CD4-positive, alpha-beta memory T cell (primary cell): Measurements from ENCODE around the gene CHEK1. TPM values are rescaled to one million over a fixed set of nuclear protein-coding genes. Genes with fewer than 3 reads are reported as not detected.

Experiments
- CTCF ChIA-PET: fragments of 350-600 bp; sonication (Branson Sonifier 250); formaldehyde crosslinking; loops from one replicate; lab custom pipeline; 2021; ENCODE audit warnings: inconsistent platforms; ENCODE audit not compliant: partially characterized antibody; lab: Charles Lee
- POLR2A ChIA-PET: fragments of 350-600 bp; sonication (Branson Sonifier 250); formaldehyde crosslinking; loops from one replicate; lab custom pipeline; 2021; ENCODE audit not compliant: partially characterized antibody; lab: Charles Lee
- DNase-seq, 5 donors: peaks; one replicate each; pipeline versions ENCODE4 v3.0.0 to v3.0.0-alpha.2; 2020 to 2022; ENCODE audit warnings: mixed read lengths in 1 of 5
- H3K27ac ChIP-seq: one replicate; pipeline ENCODE4 v1.7.0; 2013; ENCODE audit warnings: low read depth, low read length
- H3K27me3 ChIP-seq: 2 replicates; pipeline ENCODE4 v1.7.0; 2013; ENCODE audit warnings: mild to moderate bottlenecking, low read length, moderate library complexity; ENCODE audit not compliant: insufficient read depth
- H3K36me3 ChIP-seq: 2 replicates; pipeline ENCODE4 v1.7.0; 2013; ENCODE audit warnings: mild to moderate bottlenecking, low read length, moderate library complexity; ENCODE audit not compliant: insufficient read depth
- H3K4me1 ChIP-seq: 2 replicates; pipeline ENCODE4 v1.7.0; 2013; ENCODE audit warnings: mild to moderate bottlenecking, low read length, moderate library complexity; ENCODE audit not compliant: insufficient read depth
- H3K4me3 ChIP-seq, 2 donors: one replicate each; pipeline ENCODE4 v1.7.0; 2013; ENCODE audit warnings: low read length in 2 of 2, mild to moderate bottlenecking in 1 of 2
- H3K9me3 ChIP-seq, 2 donors: one replicate each; pipeline ENCODE4 v1.7.0; 2013; ENCODE audit warnings: low read length in 2 of 2, control low read depth in 1 of 2; ENCODE audit not compliant: control insufficient read depth in 1 of 2
- H3K27ac Mint-ChIP-seq, 7 donors: one replicate each; pipeline ENCODE4 v1.8.0; 2020 to 2021; ENCODE audit warnings: mixed read lengths in 7 of 7, mild to moderate bottlenecking in 6 of 7, inconsistent platforms in 3 of 7, moderate library complexity in 3 of 7
- H3K27me3 Mint-ChIP-seq, 2 donors: one replicate each; pipeline ENCODE4 v1.8.0; 2020 to 2021; ENCODE audit warnings: mixed read lengths in 2 of 2
- H3K36me3 Mint-ChIP-seq, 2 donors: one replicate each; pipeline ENCODE4 v1.8.0; 2020 to 2021; ENCODE audit warnings: mixed read lengths in 2 of 2, inconsistent platforms in 1 of 2, mild to moderate bottlenecking in 1 of 2
- H3K4me1 Mint-ChIP-seq, 4 donors: one replicate each; pipeline ENCODE4 v1.8.0; 2020 to 2021; ENCODE audit warnings: mixed read lengths in 4 of 4, mild to moderate bottlenecking in 1 of 4
- H3K4me3 Mint-ChIP-seq, 8 donors: one replicate each; pipeline ENCODE4 v1.8.0; 2020 to 2021; ENCODE audit warnings: mixed read lengths in 8 of 8, mild to moderate bottlenecking in 7 of 8, moderate library complexity in 6 of 8, inconsistent platforms in 3 of 8
- H3K9me3 Mint-ChIP-seq, 8 donors: one replicate each; pipeline ENCODE4 v1.8.0; 2020 to 2021; ENCODE audit warnings: mixed read lengths in 8 of 8, mild to moderate bottlenecking in 5 of 8, inconsistent platforms in 3 of 8, moderate library complexity in 1 of 8
- intact Hi-C: fragments of 100-400 bp; cut with micrococcal nuclease; formaldehyde crosslinking; loops from one replicate; pipeline ENCODE4 v1.15.1; 2023
- polyA plus RNA-seq, 2 donors: library from polyadenylated mRNA; unstranded; fragments of 300-500 nt; fragmentation: Illumina TruSeq; gene quantifications; one replicate each; pipeline ENCODE4 v1.2.3, GENCODE V29; 2021
- total RNA-seq, 2 experiments: library from RNA; stranded (reverse); gene quantifications; one replicate each; pipeline ENCODE4 v1.2.3, GENCODE V29; 2021

Gene CHEK1
- total and polyA plus RNA-seq, 4 experiments from 2014 or later = 1.00 to 2.0 (median 1.8) TPM

- POLR2A ChIA-PET = no interaction called here
- Mint-ChIP-seq H3K4me3 (no peak overlapping the region), H3K27ac (no peak overlapping the region), H3K27me3 (no peaks in the 10 kb centered on the region), H3K36me3 (no peaks in the 10 kb centered on the region), H3K9me3 (no peaks in the 10 kb centered on the region), H3K4me1 (no peaks in the 10 kb centered on the region)
- no peaks in the 10 kb centered on the region for H3K9me3 ChIP-seq
- no peaks in the 10 kb centered on the region for H3K4me1 ChIP-seq
- no peak for DNase-seq
- no peak overlapping the region for H3K4me3 ChIP-seq
- intact Hi-C loops = no loop called here
- CTCF ChIA-PET = no interaction called here
- H3K27ac ChIP-seq = no peak overlapping the region
- no peaks in the 10 kb centered on the region for H3K36me3 ChIP-seq
- H3K27me3 ChIP-seq = no peaks in the 10 kb centered on the region
Observed at GRCh38 chr11:125688632-125689031, 63.7 kb downstream of the CHEK1 start.

- H3K36me3 Mint-ChIP-seq = no peaks in the 10 kb centered on the region
- Histone ChIP-seq H3K9me3 (no peaks in the 10 kb centered on the region), H3K27ac (no peak overlapping the region), H3K4me1 (no peaks in the 10 kb centered on the region), H3K36me3 (no peaks in the 10 kb centered on the region), H3K27me3 (no peaks in the 10 kb centered on the region), H3K4me3 (no peak overlapping the region)
- ChIA-PET POLR2A (no interaction called here), CTCF (no interaction called here)
- H3K9me3 Mint-ChIP-seq = no peaks in the 10 kb centered on the region
- no peak overlapping the region for H3K27ac Mint-ChIP-seq
- DNase-seq = no peak
- H3K27me3 Mint-ChIP-seq = no peaks in the 10 kb centered on the region
- intact Hi-C loops = no loop called here
- no peak overlapping the region for H3K4me3 Mint-ChIP-seq
- no peaks in the 10 kb centered on the region for H3K4me1 Mint-ChIP-seq
Observed at GRCh38 chr11:125689274-125689859, 64.4 kb downstream of the CHEK1 start.

DNA sequence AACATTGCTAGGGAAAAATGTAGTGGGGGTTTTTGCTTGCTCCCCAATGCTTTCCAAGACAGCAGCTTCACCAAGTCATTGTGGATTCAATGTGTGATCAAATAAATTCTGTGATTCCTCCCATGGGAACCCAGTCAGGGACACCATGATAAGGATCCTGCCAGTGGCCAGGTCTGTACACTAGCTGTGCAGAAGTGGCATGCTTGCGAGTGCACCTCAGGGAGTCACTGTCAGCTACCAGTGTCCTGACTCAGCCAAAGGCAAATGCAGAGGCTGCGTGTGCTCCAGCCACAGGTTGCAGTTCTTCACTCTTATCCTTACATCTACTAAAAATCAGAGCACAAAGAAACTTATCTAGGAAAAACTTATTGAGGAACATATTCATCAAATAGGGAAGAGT lies 65.0 kb downstream of the CHEK1 start:
- no peaks in the 10 kb centered on the region for H3K4me1 ChIP-seq
- ChIA-PET POLR2A (no interaction called here), CTCF (no interaction called here)
- H3K36me3 ChIP-seq = no peaks in the 10 kb centered on the region
- no peaks in the 10 kb centered on the region for H3K4me1 Mint-ChIP-seq
- H3K36me3 Mint-ChIP-seq = no peaks in the 10 kb centered on the region
- no peaks in the 10 kb centered on the region for H3K27me3 ChIP-seq
- no peak for DNase-seq
- H3K27me3 Mint-ChIP-seq = peaks cover 0 to 3% of the 10 kb centered on the region in 2 donors
- no peaks in the 10 kb centered on the region for H3K9me3 Mint-ChIP-seq
- H3K4me3 Mint-ChIP-seq = no peak overlapping the region
- no peak overlapping the region for H3K27ac ChIP-seq
- intact Hi-C loops = no loop called here
- H3K4me3 ChIP-seq = no peak overlapping the region
- H3K27ac Mint-ChIP-seq = no peak overlapping the region
- H3K9me3 ChIP-seq = no peaks in the 10 kb centered on the region

DNA sequence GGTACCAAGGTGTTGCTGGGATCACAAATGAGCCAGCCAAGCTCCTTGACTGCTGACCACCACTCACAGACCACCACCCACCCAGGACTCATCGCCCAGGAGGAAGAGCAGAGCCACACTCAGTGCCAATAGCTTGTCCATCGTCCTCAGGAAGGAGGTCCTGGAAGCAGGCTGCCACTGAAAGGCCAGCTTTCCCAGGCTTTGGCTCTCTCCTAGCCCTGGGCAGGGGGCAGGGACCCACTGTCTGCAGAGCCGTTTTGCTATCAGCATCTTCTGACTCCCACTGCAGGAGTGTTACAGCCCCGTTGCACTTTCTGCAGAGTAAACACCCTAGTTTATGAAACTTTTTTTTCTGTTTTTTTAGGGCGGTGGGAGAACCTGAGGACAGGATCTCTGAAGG lies 67.9 kb downstream of the CHEK1 start:
- intact Hi-C loops = no loop called here
- Mint-ChIP-seq H3K27me3 (peaks cover 2 to 3% of the 10 kb centered on the region in 2 donors), H3K27ac (no peak overlapping the region), H3K36me3 (no peaks in the 10 kb centered on the region), H3K4me3 (no peak overlapping the region), H3K9me3 (no peaks in the 10 kb centered on the region), H3K4me1 (no peaks in the 10 kb centered on the region)
- ChIA-PET CTCF (no interaction called here), POLR2A (no interaction called here)
- no peaks in the 10 kb centered on the region for H3K27me3 ChIP-seq
- no peaks in the 10 kb centered on the region for H3K4me1 ChIP-seq
- H3K36me3 ChIP-seq = no peaks in the 10 kb centered on the region
- no peak overlapping the region for H3K4me3 ChIP-seq
- no peak overlapping the region for H3K27ac ChIP-seq
- no peaks in the 10 kb centered on the region for H3K9me3 ChIP-seq
- DNase-seq = no peak

DNA sequence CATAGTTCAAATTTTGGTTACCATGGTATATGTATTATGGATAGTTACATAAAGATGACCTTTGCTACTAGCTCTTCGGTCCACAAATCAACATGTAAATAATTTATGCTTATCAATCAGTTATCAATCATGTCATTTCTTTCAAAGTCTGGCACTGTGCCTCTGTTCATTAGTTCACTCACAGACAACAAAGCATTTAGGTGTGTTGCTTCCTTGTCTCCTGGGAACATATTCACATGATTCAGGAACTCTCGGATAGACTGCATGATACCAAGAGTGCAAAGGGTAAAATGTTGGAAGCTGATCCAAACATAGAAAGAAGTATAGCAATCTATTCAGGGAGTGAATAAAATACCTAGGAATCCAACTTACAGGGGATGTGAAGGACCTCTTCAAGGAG lies 70.0 kb downstream of the CHEK1 start:
- no peaks in the 10 kb centered on the region for H3K27me3 ChIP-seq
- H3K27ac ChIP-seq = no peak overlapping the region
- intact Hi-C loops = no loop called here
- Mint-ChIP-seq H3K9me3 (no peaks in the 10 kb centered on the region), H3K4me3 (no peak overlapping the region), H3K27ac (no peak overlapping the region), H3K4me1 (no peaks in the 10 kb centered on the region), H3K36me3 (no peaks in the 10 kb centered on the region), H3K27me3 (peaks cover 5 to 14% of the 10 kb centered on the region in 2 donors)
- H3K9me3 ChIP-seq = no peaks in the 10 kb centered on the region
- H3K36me3 ChIP-seq = no peaks in the 10 kb centered on the region
- DNase-seq = no peak
- no peak overlapping the region for H3K4me3 ChIP-seq
- ChIA-PET POLR2A (no interaction called here), CTCF (no interaction called here)
- no peaks in the 10 kb centered on the region for H3K4me1 ChIP-seq

- peaks cover 12 to 25% of the 10 kb centered on the region in 2 donors for H3K27me3 Mint-ChIP-seq
- H3K4me3 ChIP-seq = no peak overlapping the region
- no peaks in the 10 kb centered on the region for H3K4me1 ChIP-seq
- no peak overlapping the region for H3K27ac Mint-ChIP-seq
- H3K36me3 ChIP-seq = no peaks in the 10 kb centered on the region
- no peak for DNase-seq
- no peaks in the 10 kb centered on the region for H3K27me3 ChIP-seq
- POLR2A ChIA-PET = no interaction called here
- H3K36me3 Mint-ChIP-seq = no peaks in the 10 kb centered on the region
- H3K27ac ChIP-seq = no peak overlapping the region
- CTCF ChIA-PET = interaction anchor here (0.9 to 1.7 kb wide), 2 partner anchors 17 to 19 kb away, joined by 3 read pairs; no protein-coding TSS in a partner anchor
- no peaks in the 10 kb centered on the region for H3K4me1 Mint-ChIP-seq
- intact Hi-C loops = no loop called here
- no peaks in the 10 kb centered on the region for H3K9me3 ChIP-seq
- H3K9me3 Mint-ChIP-seq = no peaks in the 10 kb centered on the region
- no peak overlapping the region for H3K4me3 Mint-ChIP-seq
Observed at GRCh38 chr11:125701018-125701610, 76.2 kb downstream of the CHEK1 start.

DNA sequence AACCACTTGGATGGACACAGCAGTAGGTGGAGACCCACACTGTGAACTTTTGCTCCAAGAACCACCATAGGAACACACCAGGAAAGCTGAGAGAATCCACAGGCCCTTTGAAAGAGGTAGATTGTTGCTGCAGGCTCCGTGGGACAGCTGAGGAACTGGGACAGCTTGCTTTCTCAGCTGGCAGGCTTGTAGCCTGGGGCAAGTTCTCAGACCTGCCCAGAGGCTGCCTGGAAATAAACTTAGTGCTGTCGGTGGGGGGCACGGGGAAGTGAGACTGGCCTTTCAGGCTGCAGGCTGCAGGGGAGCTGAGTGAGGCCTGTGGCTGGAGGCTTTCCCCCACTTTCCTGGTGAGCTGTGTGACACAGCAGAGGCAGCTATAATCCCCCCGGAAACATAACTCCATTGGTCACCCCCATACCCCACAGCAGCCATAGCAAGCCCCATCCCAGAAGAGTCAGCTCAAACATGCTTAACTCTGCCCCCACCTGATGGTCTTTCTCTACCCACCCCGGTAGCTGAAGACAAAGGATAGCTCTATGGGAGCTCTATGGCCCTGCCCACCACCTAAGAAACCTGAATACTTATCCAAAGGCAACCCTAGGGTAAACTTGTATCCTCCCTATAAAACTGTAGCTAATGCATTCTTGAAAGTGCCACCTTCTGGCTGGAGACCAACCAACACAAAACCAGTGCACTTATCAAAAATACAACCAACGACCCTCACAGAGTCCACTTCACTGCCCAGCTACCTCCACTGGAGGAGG lies 77.1 kb downstream of the CHEK1 start:
- no peak for DNase-seq
- Histone ChIP-seq H3K9me3 (no peaks in the 10 kb centered on the region), H3K4me3 (no peak overlapping the region), H3K27me3 (no peaks in the 10 kb centered on the region), H3K36me3 (no peaks in the 10 kb centered on the region), H3K4me1 (no peaks in the 10 kb centered on the region), H3K27ac (no peak overlapping the region)
- intact Hi-C loops = no loop called here
- no peak overlapping the region for H3K27ac Mint-ChIP-seq
- no peaks in the 10 kb centered on the region for H3K36me3 Mint-ChIP-seq
- ChIA-PET POLR2A (no interaction called here), CTCF (interaction anchor here (0.9 to 1.7 kb wide), 2 partner anchors 18 to 20 kb away, joined by 3 read pairs; no protein-coding TSS in a partner anchor)
- H3K4me1 Mint-ChIP-seq = no peaks in the 10 kb centered on the region
- H3K9me3 Mint-ChIP-seq = no peaks in the 10 kb centered on the region
- H3K4me3 Mint-ChIP-seq = no peak overlapping the region
- peaks cover 15 to 26% of the 10 kb centered on the region in 2 donors for H3K27me3 Mint-ChIP-seq
